ENCODE measurements around the gene SP110. TPM values are rescaled to one million over a fixed set of nuclear protein-coding genes. Genes with fewer than 3 reads are reported as not detected.
"Not testable (repeated sequence)": the region's sequence is repeated elsewhere in the genome, so short reads cannot be mapped to it uniquely, and the experiment has no call there.

Gene SP110
- total and polyA plus RNA-seq, 2 donors (not counting 3 experiments of a cell fraction or from before 2014, with no cell fraction given): 10.2 to 10.7 TPM

DNA sequence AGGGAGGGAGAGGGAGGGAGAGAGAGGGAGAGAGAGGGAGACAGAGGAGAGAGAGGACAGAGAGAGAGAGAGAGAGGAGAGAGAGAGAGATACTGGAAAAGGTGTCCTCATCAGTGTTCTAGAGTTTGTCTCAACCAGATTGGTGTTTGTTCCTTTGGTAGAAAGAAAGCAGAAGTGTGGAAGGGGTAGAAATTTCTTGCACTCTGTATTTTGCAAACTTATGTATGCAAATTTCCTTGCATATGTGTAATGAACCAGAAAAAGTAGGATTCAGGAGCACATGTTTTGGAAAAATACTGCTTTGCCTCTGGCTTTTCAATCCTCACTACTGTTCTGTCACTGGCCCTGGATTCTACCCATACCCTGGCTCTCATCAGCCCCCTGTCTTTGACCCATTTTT lies 4.7 kb upstream of the SP110 start:
- DNase-seq (ENCODE audit: low read depth, low spot score) (no peak), FAIRE-seq (no peak)
- no peak overlapping the region for H3K4me3 ChIP-seq (replicated peaks in 1 of 3; ENCODE audit: insufficient read depth in 1 of 3, low read depth in 1 of 3, low read length in 3 of 3)
- no TSS peak for BruUV-seq (replicated peaks)
- intact Hi-C loops (cut with micrococcal nuclease): loop anchor here (5.0 kb wide), 2 partner anchors 103 to 183 kb away; partner anchors contain the start of gene SP140L
- H3K27ac ChIP-seq (ENCODE audit: insufficient read depth, low read depth, low read length): no peak overlapping the region
- H3K4me2 ChIP-seq (ENCODE audit: insufficient read depth, low read length): no peak overlapping the region
- no peaks in the 10 kb centered on the region for H4K20me1 ChIP-seq (replicated peaks; ENCODE audit: control insufficient read depth, extremely low read depth, insufficient read depth, low read length)
- no peaks in the 10 kb centered on the region for H3K9me3 ChIP-seq (replicated peaks; ENCODE audit: control insufficient read depth, insufficient read depth, low read length)
- dilution Hi-C loops (cut with MboI; ENCODE audit: extremely low pct_ligation_motif_present, low sequenced_read_pairs): no loop called here
- no peaks in the 10 kb centered on the region for H3K36me3 ChIP-seq (ENCODE audit: control insufficient read depth in 2 of 2, extremely low read depth in 1 of 2, insufficient read depth in 2 of 2, low read length in 2 of 2)
- TF ChIP-seq EZH2 (IDR thresholded peaks at IDR 0.05; ENCODE audit: borderline replicate concordance, low read depth, low read length, severe bottlenecking) (no peak), GATA2 (IDR thresholded peaks at IDR 0.05; ENCODE audit: insufficient read depth, insufficient read length, low read depth, low read length) (no peak), JUN (IDR thresholded peaks at IDR 0.05; ENCODE audit: borderline replicate concordance, insufficient read depth, insufficient read length, low read depth) (no peak), POLR2A (IDR thresholded peaks at IDR 0.05; ENCODE audit: low read depth, low read length) (no peak)
- no peaks in the 10 kb centered on the region for H3K27me3 ChIP-seq (ENCODE audit: control insufficient read depth in 2 of 2, insufficient read depth in 2 of 2, low read length in 2 of 2)
- ChIA-PET CTCF (no interaction called here), POLR2A (no interaction called here)
- H3K9ac ChIP-seq (replicated peaks; ENCODE audit: extremely low read depth, insufficient read depth, low read length): no peak overlapping the region
- no peaks in the 10 kb centered on the region for H3K79me2 ChIP-seq (ENCODE audit: control insufficient read depth, insufficient read depth, low read length)
- no peak overlapping the region for H2AFZ ChIP-seq (ENCODE audit: low read depth, low read length)
- H3K9me1 ChIP-seq (replicated peaks; ENCODE audit: control insufficient read depth, extremely low read depth, insufficient read depth, low read length): no peaks in the 10 kb centered on the region
- peaks cover 4% of the 10 kb centered on the region for H3K4me1 ChIP-seq (ENCODE audit: control insufficient read depth, extremely low read depth, insufficient read depth, low read length)

DNA sequence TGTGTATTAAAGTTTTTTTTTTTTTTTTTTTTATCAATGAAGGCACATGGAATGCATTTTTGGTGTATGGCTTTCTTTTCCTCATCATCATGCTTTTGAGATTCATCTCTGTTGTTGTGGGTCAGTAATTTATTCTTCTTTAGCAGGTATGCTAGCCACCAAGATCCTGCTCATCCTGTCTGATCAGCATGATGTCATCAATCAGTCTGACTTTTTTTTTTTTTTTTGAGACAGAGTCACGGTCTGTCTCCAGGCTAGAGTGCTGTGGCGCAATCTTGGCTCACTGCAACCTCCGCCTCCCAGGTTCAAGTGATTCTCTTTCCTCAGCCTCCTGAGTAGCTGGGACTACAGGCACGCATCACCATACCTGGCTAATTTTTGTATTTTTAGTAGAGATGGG lies 3.0 kb upstream of the SP110 start:
- BruUV-seq (replicated peaks); POLR2A ChIA-PET; H3K27me3 ChIP-seq (ENCODE audit: control insufficient read depth in 2 of 2, insufficient read depth in 2 of 2, low read length in 2 of 2); H3K36me3 ChIP-seq (ENCODE audit: control insufficient read depth in 2 of 2, extremely low read depth in 1 of 2, insufficient read depth in 2 of 2, low read length in 2 of 2); H4K20me1 ChIP-seq (replicated peaks; ENCODE audit: control insufficient read depth, extremely low read depth, insufficient read depth, low read length); H3K9me1 ChIP-seq (replicated peaks; ENCODE audit: control insufficient read depth, extremely low read depth, insufficient read depth, low read length); dilution Hi-C loops (cut with MboI; ENCODE audit: extremely low pct_ligation_motif_present, low sequenced_read_pairs); H3K9ac ChIP-seq (replicated peaks; ENCODE audit: extremely low read depth, insufficient read depth, low read length); H2AFZ ChIP-seq (ENCODE audit: low read depth, low read length); DNase-seq (ENCODE audit: low read depth, low spot score); H3K4me3 ChIP-seq (replicated peaks in 1 of 3; ENCODE audit: insufficient read depth in 1 of 3, low read depth in 1 of 3, low read length in 3 of 3); H3K4me2 ChIP-seq (ENCODE audit: insufficient read depth, low read length); H3K9me3 ChIP-seq (replicated peaks; ENCODE audit: control insufficient read depth, insufficient read depth, low read length); FAIRE-seq; H3K4me1 ChIP-seq (ENCODE audit: control insufficient read depth, extremely low read depth, insufficient read depth, low read length); H3K79me2 ChIP-seq (ENCODE audit: control insufficient read depth, insufficient read depth, low read length); H3K27ac ChIP-seq (ENCODE audit: insufficient read depth, low read depth, low read length); CTCF ChIA-PET: not testable (repeated sequence)
- intact Hi-C loops (cut with micrococcal nuclease): loop anchor here (5.0 kb wide), 2 partner anchors 104 to 184 kb away; partner anchors contain the start of gene SP140L
